CD14-positive monocyte (primary cell): ENCODE data around the gene ARHGAP9. TPM values are rescaled to one million over a fixed set of nuclear protein-coding genes. Genes with fewer than 3 reads are reported as not detected.
A peak's percentile ranks its signal among the peaks of the same experiment; 100 is the strongest.

ENCODE experiments used
- DNase-seq, 3 donors: peaks; one replicate each; pipeline ENCODE4 v3.0.0-alpha.2; 2011 to 2022
- H2AFZ ChIP-seq: 2 replicates; pipeline ENCODE4 v1.6.0; 2012; ENCODE audit warnings: mild to moderate bottlenecking, low read depth, low read length, inconsistent platforms; ENCODE audit not compliant: insufficient read depth, poor library complexity, severe bottlenecking
- H3K27ac ChIP-seq, 2 donors: 1 replicate in 1 of 2; 2 replicates in 1 of 2; pipeline ENCODE4 v1.5.1; 2012 to 2013; ENCODE audit warnings: low read length in 2 of 2, control low read depth in 1 of 2, inconsistent platforms in 1 of 2, low read depth in 1 of 2, mild to moderate bottlenecking in 1 of 2
- H3K27me3 ChIP-seq, 2 donors: one replicate each; pipeline versions ENCODE4 v1.6.0 to v1.6.1; 2011 to 2013; ENCODE audit warnings: low read length in 2 of 2; ENCODE audit not compliant: control insufficient read depth in 2 of 2, insufficient read depth in 2 of 2
- H3K36me3 ChIP-seq, 2 donors: replicated peaks in 1 of 2; 1 replicate in 1 of 2; 2 replicates in 1 of 2; pipeline versions ENCODE4 v1.5.1 to v1.6.1; 2012 to 2013; ENCODE audit warnings: low read length in 2 of 2, control low read depth in 1 of 2, inconsistent platforms in 1 of 2, mild to moderate bottlenecking in 1 of 2; ENCODE audit not compliant: insufficient read depth in 2 of 2, control insufficient read depth in 1 of 2
- H3K4me1 ChIP-seq, 2 donors: 1 replicate in 1 of 2; 2 replicates in 1 of 2; pipeline versions ENCODE4 v1.5.1 to v1.6.1; 2012 to 2013; ENCODE audit warnings: low read length in 2 of 2, control low read depth in 1 of 2, inconsistent platforms in 1 of 2, mild to moderate bottlenecking in 1 of 2, moderate library complexity in 1 of 2; ENCODE audit not compliant: insufficient read depth in 2 of 2, control insufficient read depth in 1 of 2
- H3K4me2 ChIP-seq: replicated peaks from 2 replicates; pipeline ENCODE3; 2012; ENCODE audit warnings: low read length, moderate library complexity, mild to moderate bottlenecking; ENCODE audit not compliant: poor library complexity, severe bottlenecking; ENCODE audit errors: extremely low read depth
- H3K4me3 ChIP-seq, 3 experiments: fragments of 200-600 bp in 1 of 3; sonication (generic) in 1 of 3; replicated peaks in 1 of 3; 1 replicate in 2 of 3; 2 replicates in 1 of 3; pipeline ENCODE4 v1.5.1; 2011 to 2013; ENCODE audit warnings: low read length in 3 of 3, mild to moderate bottlenecking in 3 of 3, control low read depth in 2 of 3, low read depth in 2 of 3, inconsistent platforms in 1 of 3, moderate library complexity in 1 of 3
- H3K79me2 ChIP-seq: 2 replicates; pipeline ENCODE4 v1.6.0; 2012; ENCODE audit warnings: mild to moderate bottlenecking, control low read depth, inconsistent platforms, low read length, moderate library complexity; ENCODE audit not compliant: insufficient read depth
- H3K9ac ChIP-seq: 2 replicates; pipeline ENCODE4 v1.6.0; 2017; ENCODE audit warnings: low read length, mild to moderate bottlenecking; ENCODE audit not compliant: insufficient read depth, poor library complexity, severe bottlenecking
- H3K9me3 ChIP-seq, 2 donors: replicated peaks in 1 of 2; 1 replicate in 1 of 2; 2 replicates in 1 of 2; pipeline versions ENCODE4 v1.5.1 to v1.6.1; 2012 to 2013; ENCODE audit warnings: low read length in 2 of 2, control low read depth in 1 of 2; ENCODE audit not compliant: control insufficient read depth in 1 of 2, insufficient read depth in 1 of 2
- H4K20me1 ChIP-seq: 2 replicates; pipeline ENCODE4 v1.6.0; 2012; ENCODE audit warnings: mild to moderate bottlenecking, low read length, control low read depth, moderate library complexity; ENCODE audit not compliant: insufficient read depth
- H3K27ac Mint-ChIP-seq, 7 donors: one replicate each; pipeline ENCODE4 v1.8.0; 2020; ENCODE audit warnings: mild to moderate bottlenecking in 7 of 7, mixed read lengths in 7 of 7, moderate library complexity in 6 of 7, inconsistent platforms in 2 of 7
- H3K27me3 Mint-ChIP-seq, 3 donors: one replicate each; pipeline ENCODE4 v1.8.0; 2021 to 2022; ENCODE audit warnings: low read depth in 3 of 3, mild to moderate bottlenecking in 3 of 3, mixed read lengths in 3 of 3, moderate library complexity in 3 of 3, inconsistent platforms in 1 of 3
- H3K36me3 Mint-ChIP-seq, 2 donors: one replicate each; pipeline ENCODE4 v1.8.0; 2020; ENCODE audit warnings: mixed read lengths in 2 of 2, inconsistent platforms in 1 of 2, mild to moderate bottlenecking in 1 of 2
- H3K4me1 Mint-ChIP-seq: one replicate; pipeline ENCODE4 v1.8.0; 2020; ENCODE audit warnings: mild to moderate bottlenecking, mixed read lengths
- H3K4me3 Mint-ChIP-seq, 2 donors: one replicate each; pipeline ENCODE4 v1.8.0; 2020; ENCODE audit warnings: mild to moderate bottlenecking in 2 of 2, mixed read lengths in 2 of 2, moderate library complexity in 1 of 2
- H3K9me3 Mint-ChIP-seq, 7 donors: one replicate each; pipeline ENCODE4 v1.8.0; 2020 to 2022; ENCODE audit warnings: mixed read lengths in 7 of 7, mild to moderate bottlenecking in 6 of 7, moderate library complexity in 6 of 7, inconsistent platforms in 2 of 7
- WGBS: methylation state at CpG from one replicate; pipeline ENCODE4 v1.1.5; 2013; ENCODE audit warnings: missing lambda C conversion rate; ENCODE audit not compliant: insufficient coverage; 5-methylcytosine and 5-hydroxymethylcytosine counted together
- intact Hi-C, 2 donors: fragments of 100-400 bp; cut with micrococcal nuclease; formaldehyde crosslinking; loops; one replicate each; pipeline versions ENCODE4 v1.15.0 to v1.15.1; 2023
- polyA plus RNA-seq, 3 donors: library from polyadenylated mRNA; depleted of rRNA in 1 of 3; unstranded in 2 of 3; stranded (reverse) in 1 of 3; fragments of 300-500 nt in 2 of 3; fragments of >200 nt in 1 of 3; fragmentation: Illumina TruSeq in 2 of 3; gene quantifications; 1 replicate in 2 of 3; 2 replicates in 1 of 3; pipeline ENCODE4 v1.2.3, GENCODE V29; 2012 to 2021
- TF ChIP-seq, protein P1 (sequence below): fragments of 200-600 bp; IDR thresholded peaks from one replicate; pipeline ENCODE4 v1.8.0; 2022; ENCODE audit warnings: antibody characterized with exemption, mild to moderate bottlenecking

The ARHGAP9 gene
- polyA plus RNA-seq, 3 donors: 211 to 581 (median 213) TPM

DNA sequence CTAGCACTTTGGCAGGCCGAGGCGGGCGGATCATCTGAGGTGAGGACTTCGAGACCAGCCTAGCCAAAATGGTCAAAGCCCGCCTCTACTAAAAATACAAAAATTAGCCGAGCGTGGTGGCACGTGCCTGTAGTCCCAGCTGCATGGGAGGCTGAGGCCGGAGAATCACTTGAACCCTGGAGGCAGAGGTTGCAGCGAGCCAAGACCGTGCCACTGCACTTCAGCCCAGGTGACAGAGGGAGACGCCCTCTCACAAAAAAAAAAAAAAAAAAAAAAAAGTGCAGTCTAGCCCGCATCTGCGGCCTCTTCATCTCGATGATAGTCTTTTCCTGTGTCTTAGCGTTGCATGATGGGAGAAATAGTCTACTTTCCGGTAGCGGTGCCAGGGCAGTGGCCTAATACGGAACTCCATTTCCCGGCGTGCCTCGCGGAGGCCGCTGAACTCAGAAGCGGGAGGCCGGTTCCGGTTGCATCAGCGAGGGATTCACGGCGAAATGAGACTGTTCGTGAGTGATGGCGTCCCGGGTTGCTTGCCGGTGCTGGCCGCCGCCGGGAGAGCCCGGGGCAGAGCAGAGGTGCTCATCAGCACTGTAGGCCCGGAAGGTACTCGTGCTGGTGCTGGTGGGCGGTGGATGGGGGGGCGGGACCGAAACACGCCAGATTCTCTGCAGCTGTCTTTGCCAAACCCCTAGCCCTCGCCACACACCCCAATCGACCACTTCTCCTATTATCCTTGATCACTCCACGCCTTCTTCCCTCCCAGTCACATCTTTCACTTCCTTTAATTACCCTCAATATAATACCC lies 8.1 kb upstream of the ARHGAP9 start, which contains the start of gene MARS1:
TSS of gene MARS1 (plus strand) at position 472 of the 805 bp plus-strand sequence. CDS start at position 495, 23 bp downstream.
- H2AFZ ChIP-seq: peak within 1 kb of the TSS; percentile 85
- H3K36me3 ChIP-seq: peaks cover 33 to 37% of the 10 kb centered on the region in 2 donors
- DNase-seq: peak; percentile 91 to 94 (median 93)
- H3K27me3 Mint-ChIP-seq: no peaks in the 10 kb centered on the region
- peak within 1 kb of the TSS; percentile 88 to 92 for H3K27ac ChIP-seq
- H3K4me3 Mint-ChIP-seq: peak within 1 kb of the TSS; percentile 86 to 93
- H3K36me3 Mint-ChIP-seq: peaks cover 38 to 49% of the 10 kb centered on the region in 2 donors
- H3K4me1 ChIP-seq: peaks cover 16 to 21% of the 10 kb centered on the region in 2 donors
- H3K9me3 ChIP-seq: no peaks in the 10 kb centered on the region
- peak within 1 kb of the TSS; percentile 83 to 97 (median 92) for H3K27ac Mint-ChIP-seq
- H3K4me3 ChIP-seq: peak within 1 kb of the TSS; percentile 79 to 92 (median 91)
- H3K9me3 Mint-ChIP-seq: no peaks in the 10 kb centered on the region
- intact Hi-C loops: loop anchor here in 1 of 2 donors (5.0 kb wide), 1 partner anchor 35 kb away; the partner anchor contains the start of genes DDIT3 and MBD6
- H3K79me2 ChIP-seq: peaks cover 16% of the 10 kb centered on the region
- peak within 1 kb of the TSS; percentile 96 for H3K4me2 ChIP-seq
- no peaks in the 10 kb centered on the region for H3K27me3 ChIP-seq
- H3K9ac ChIP-seq: peak within 1 kb of the TSS; percentile 79
- H4K20me1 ChIP-seq: peaks cover 9% of the 10 kb centered on the region
- TF ChIP-seq, protein P1, sequence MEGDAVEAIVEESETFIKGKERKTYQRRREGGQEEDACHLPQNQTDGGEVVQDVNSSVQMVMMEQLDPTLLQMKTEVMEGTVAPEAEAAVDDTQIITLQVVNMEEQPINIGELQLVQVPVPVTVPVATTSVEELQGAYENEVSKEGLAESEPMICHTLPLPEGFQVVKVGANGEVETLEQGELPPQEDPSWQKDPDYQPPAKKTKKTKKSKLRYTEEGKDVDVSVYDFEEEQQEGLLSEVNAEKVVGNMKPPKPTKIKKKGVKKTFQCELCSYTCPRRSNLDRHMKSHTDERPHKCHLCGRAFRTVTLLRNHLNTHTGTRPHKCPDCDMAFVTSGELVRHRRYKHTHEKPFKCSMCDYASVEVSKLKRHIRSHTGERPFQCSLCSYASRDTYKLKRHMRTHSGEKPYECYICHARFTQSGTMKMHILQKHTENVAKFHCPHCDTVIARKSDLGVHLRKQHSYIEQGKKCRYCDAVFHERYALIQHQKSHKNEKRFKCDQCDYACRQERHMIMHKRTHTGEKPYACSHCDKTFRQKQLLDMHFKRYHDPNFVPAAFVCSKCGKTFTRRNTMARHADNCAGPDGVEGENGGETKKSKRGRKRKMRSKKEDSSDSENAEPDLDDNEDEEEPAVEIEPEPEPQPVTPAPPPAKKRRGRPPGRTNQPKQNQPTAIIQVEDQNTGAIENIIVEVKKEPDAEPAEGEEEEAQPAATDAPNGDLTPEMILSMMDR: no peak
- 20% methylated on average over 38 of the region's 47 CpGs for WGBS
- H3K4me1 Mint-ChIP-seq: peaks cover 24% of the 10 kb centered on the region

DNA sequence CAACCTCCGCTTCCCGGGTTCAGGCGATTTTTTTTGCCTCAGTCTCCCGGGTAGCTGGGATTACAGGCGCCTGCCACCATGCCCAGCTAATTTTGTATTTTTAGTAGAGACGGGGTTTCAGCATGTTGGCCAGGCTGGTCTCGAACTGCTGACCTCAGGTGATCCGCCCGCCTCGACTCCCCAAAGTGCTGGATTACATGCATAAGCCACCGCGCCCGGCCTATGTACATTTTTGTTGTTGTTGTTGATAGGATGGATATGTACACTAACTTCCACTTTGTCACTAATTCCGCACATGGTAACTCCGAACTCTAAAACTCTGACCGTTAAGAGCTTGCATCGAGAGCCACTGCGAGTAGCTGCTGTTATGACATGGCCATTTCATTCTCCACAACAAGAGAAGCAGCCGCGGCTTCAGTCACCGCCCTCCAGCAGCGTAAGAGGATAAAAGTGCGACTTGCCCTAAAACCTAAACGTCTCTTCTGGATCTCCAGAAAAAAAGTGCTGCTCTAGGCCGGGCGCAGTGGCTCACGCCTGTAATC lies 7.5 kb upstream of the ARHGAP9 start:
- peaks cover 24% of the 10 kb centered on the region for H3K4me1 Mint-ChIP-seq
- TF ChIP-seq, protein P1: no peak
- Histone ChIP-seq H3K36me3 (peaks cover 27 to 31% of the 10 kb centered on the region in 2 donors), H2AFZ (peak overlapping the region; percentile 85), H3K27me3 (no peaks in the 10 kb centered on the region), H3K9ac (no peak overlapping the region), H3K79me2 (peaks cover 16% of the 10 kb centered on the region), H3K27ac (peak overlapping the region in 1 of 2 donors; percentile 92), H4K20me1 (peaks cover 5% of the 10 kb centered on the region), H3K4me1 (peaks cover 16 to 21% of the 10 kb centered on the region in 2 donors), H3K9me3 (no peaks in the 10 kb centered on the region), H3K4me3 (peak overlapping the region in 1 of 3 experiments; percentile 91), H3K4me2 (peak overlapping the region; percentile 96)
- H3K27me3 Mint-ChIP-seq: no peaks in the 10 kb centered on the region
- peak overlapping the region in 1 of 2 donors; percentile 86 for H3K4me3 Mint-ChIP-seq
- intact Hi-C loops: loop anchor here in 1 of 2 donors (5.0 kb wide), 1 partner anchor 35 kb away; the partner anchor contains the start of genes DDIT3 and MBD6
- no peak for DNase-seq
- 96% methylated on average over 13 of the region's 27 CpGs for WGBS
- peaks cover 32 to 42% of the 10 kb centered on the region in 2 donors for H3K36me3 Mint-ChIP-seq
- peak overlapping the region; percentile 42 to 95 (median 91) for H3K27ac Mint-ChIP-seq
- H3K9me3 Mint-ChIP-seq: no peaks in the 10 kb centered on the region
